ENCODE data around the gene UBE2N.

Gene UBE2N

GRCh38 chr12:93459097-93459496, 17.4 kb upstream of the UBE2N start:
- no peak overlapping the region for H3K4me3 ChIP-seq (ENCODE audit: low read depth, low read length)
- TF ChIP-seq, protein P1, sequence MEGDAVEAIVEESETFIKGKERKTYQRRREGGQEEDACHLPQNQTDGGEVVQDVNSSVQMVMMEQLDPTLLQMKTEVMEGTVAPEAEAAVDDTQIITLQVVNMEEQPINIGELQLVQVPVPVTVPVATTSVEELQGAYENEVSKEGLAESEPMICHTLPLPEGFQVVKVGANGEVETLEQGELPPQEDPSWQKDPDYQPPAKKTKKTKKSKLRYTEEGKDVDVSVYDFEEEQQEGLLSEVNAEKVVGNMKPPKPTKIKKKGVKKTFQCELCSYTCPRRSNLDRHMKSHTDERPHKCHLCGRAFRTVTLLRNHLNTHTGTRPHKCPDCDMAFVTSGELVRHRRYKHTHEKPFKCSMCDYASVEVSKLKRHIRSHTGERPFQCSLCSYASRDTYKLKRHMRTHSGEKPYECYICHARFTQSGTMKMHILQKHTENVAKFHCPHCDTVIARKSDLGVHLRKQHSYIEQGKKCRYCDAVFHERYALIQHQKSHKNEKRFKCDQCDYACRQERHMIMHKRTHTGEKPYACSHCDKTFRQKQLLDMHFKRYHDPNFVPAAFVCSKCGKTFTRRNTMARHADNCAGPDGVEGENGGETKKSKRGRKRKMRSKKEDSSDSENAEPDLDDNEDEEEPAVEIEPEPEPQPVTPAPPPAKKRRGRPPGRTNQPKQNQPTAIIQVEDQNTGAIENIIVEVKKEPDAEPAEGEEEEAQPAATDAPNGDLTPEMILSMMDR (IDR thresholded peaks at IDR 0.05; ENCODE audit: low read depth, low read length): no peak

GRCh38 chr12:93456077-93456476, 14.3 kb upstream of the UBE2N start:
- TF ChIP-seq, protein P1 (IDR thresholded peaks at IDR 0.05; ENCODE audit: low read depth, low read length): no peak
- H3K4me3 ChIP-seq (ENCODE audit: low read depth, low read length): no peak overlapping the region

DNA sequence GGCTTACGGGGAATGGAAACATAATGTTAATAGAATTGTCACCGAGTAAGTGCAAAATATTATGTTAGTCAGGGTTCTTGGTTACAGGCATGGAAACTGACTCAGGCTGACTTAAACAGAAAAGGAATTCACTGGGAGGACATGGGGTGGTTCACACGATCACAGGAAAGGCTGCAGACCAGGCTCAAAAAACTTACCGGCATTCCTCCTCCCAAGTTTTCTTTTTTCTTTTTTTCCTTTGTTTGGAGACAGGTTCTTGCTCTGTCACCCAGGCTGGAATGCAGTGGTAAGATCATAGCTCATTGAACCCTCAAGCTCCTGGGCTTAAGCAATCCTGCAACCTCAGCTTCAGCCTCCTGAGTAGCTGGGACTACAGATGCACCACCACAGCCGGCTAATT, 11.9 kb upstream of the UBE2N start:
- TF ChIP-seq, protein P1 (IDR thresholded peaks at IDR 0.05; ENCODE audit: low read depth, low read length): no peak

GRCh38 chr12:93451423-93452158, 9.8 kb upstream of the UBE2N start:
- TF ChIP-seq, protein P1 (IDR thresholded peaks at IDR 0.05; ENCODE audit: low read depth, low read length): no peak
- H3K4me3 ChIP-seq (ENCODE audit: low read depth, low read length): no peak overlapping the region

More for the DNA sequence above, 11.9 kb upstream of the UBE2N start:
- H3K4me3 ChIP-seq (ENCODE audit: low read depth, low read length): no peak overlapping the region

DNA sequence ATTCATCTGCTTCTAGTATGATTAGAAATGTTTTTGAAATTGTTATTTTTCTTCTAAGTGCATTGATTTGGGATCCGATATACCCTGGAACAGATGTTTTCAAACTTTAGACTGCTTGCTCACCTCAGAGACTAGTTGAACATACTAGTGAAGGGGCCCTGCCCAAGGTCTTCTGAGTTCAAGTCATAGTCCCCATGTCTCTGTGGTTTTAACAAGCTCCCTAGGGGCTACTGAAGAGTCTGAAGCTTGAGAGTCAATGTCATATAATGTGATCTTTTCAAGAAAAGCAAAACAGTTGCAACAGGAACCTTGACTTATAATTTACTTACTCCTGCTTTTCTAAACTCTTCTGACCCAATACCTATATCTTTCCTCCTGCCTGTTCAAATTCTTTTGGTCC, 7.5 kb upstream of the UBE2N start:
- no peak overlapping the region for H3K4me3 ChIP-seq (ENCODE audit: low read depth, low read length)
- TF ChIP-seq, protein P1 (IDR thresholded peaks at IDR 0.05; ENCODE audit: low read depth, low read length): no peak

DNA sequence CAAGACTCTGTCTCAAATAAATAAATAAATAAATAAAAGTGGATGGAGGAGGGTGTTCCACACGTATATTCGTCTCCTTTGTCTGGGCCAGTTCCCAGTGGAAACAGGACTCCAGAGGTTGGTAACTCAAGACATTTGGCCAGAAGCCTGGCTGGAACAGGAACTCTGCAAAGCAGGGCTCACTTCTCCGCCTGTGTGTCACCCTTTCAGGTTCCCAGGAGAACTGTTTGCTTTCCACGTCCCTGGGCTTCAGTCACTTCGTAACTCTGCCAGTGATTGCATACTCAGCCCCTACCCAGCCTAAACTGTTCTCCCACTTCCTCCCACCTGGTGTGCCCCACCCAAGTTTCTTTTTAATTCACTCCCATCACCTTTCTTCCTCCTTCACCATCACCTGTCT, 7.0 kb upstream of the UBE2N start:
- H3K4me3 ChIP-seq (ENCODE audit: low read depth, low read length): no peak overlapping the region
- TF ChIP-seq, protein P1 (IDR thresholded peaks at IDR 0.05; ENCODE audit: low read depth, low read length): no peak

- TF ChIP-seq, protein P1 (IDR thresholded peaks at IDR 0.05; ENCODE audit: low read depth, low read length): no peak
- H3K4me3 ChIP-seq (ENCODE audit: low read depth, low read length): no peak overlapping the region
These were observed 6.0 kb upstream of the UBE2N start for GRCh38 chr12:93447555-93448290.

Measured in WI38 (cell line).